Subcutaneous adipose tissue (tissue), 4 donors: ENCODE data around the gene DVL2. TPM values are rescaled to one million over a fixed set of nuclear protein-coding genes. Genes with fewer than 3 reads are reported as not detected.

Experiments used
- total RNA-seq, 4 donors: library from RNA; depleted of rRNA; stranded (reverse); fragments of >200 nt; gene quantifications; one replicate each; pipeline ENCODE4 v1.1.0, GENCODE V29; 2016
- TF ChIP-seq, protein P1 (sequence below): fragments of 450-650 bp; IDR thresholded peaks from one replicate; pipeline ENCODE4 v1.5.1; 2016; ENCODE audit warnings: low read depth, mild to moderate bottlenecking, control low read depth, antibody characterized with exemption, moderate library complexity

The DVL2 gene
- total RNA-seq, 4 donors from 2014 or later = 23.5 to 36.5 (median 27.1) TPM

DNA sequence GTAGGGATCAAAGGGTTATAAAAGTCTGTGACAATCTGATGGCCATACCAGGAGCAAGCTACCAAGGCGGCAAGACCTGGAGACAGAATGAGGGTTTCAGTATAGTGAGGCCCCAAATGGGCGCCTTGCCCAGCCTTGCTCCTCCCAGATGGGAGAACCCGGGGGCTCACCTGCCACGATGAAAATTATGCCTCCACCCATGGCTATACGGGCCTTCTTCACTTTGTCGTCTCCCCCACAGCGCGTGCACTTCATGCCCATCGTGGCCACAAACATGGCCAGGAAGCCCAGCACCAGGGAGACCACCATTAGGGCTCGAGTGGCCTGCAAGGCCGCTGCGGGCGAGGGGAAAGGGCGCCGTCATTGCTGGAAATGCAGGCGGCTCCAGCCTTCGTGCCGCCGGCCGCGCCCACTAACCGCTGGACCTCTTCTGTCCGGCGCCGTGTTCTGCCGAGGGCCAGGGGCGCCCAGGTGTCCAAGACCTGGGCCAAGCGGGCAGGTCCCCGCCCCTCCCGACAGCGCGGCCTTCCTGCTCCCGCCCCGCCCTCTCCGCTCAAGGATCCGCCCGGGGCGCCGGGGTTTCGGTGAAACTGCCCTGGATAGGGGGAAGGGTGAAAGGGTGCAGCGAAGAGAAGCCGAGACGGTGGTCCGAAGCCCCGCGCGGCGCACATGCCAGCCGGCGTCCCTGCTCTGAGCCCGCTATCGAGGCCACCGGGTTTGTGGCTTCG is 26.5 kb upstream of the DVL2 start:
- TF ChIP-seq, protein P1, sequence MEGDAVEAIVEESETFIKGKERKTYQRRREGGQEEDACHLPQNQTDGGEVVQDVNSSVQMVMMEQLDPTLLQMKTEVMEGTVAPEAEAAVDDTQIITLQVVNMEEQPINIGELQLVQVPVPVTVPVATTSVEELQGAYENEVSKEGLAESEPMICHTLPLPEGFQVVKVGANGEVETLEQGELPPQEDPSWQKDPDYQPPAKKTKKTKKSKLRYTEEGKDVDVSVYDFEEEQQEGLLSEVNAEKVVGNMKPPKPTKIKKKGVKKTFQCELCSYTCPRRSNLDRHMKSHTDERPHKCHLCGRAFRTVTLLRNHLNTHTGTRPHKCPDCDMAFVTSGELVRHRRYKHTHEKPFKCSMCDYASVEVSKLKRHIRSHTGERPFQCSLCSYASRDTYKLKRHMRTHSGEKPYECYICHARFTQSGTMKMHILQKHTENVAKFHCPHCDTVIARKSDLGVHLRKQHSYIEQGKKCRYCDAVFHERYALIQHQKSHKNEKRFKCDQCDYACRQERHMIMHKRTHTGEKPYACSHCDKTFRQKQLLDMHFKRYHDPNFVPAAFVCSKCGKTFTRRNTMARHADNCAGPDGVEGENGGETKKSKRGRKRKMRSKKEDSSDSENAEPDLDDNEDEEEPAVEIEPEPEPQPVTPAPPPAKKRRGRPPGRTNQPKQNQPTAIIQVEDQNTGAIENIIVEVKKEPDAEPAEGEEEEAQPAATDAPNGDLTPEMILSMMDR = no peak

DNA sequence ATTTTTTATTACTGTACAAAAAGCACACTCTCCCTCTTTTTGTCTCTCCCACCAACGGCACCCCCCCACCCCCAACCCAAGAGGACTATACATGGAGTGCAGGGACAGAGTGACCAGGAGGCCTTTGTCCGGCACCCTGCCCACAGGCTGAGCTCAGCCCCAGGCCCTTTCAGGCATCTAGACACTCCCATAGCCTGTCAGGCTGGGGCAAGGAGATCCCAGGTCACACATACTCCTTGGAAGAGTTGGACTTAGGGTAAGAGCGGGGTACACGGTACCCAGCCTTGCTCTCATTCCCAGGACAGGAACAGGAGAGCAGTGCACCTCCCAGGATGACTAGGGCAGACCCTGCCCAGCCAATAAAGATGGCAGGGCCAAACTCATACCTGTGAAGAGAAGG is 25.8 kb upstream of the DVL2 start:
- TF ChIP-seq, protein P1 = no peak

DNA sequence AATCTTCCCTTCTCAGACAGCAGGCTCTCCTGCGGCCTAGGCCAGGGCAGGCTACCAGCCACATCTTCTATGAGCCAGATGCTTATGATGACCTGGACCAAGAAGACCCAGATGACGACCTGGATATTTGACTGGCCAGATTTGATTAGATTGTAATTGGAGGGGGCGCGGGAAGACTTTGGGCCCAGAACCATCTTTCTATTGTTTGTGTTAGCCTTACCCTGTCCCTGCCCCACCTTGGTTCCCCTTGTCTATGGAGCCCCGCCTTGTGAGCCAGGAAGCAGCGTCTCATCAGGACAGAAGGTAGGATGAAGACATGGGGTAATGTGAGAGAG is 25.2 kb upstream of the DVL2 start:
- TF ChIP-seq, protein P1 = no peak

DNA sequence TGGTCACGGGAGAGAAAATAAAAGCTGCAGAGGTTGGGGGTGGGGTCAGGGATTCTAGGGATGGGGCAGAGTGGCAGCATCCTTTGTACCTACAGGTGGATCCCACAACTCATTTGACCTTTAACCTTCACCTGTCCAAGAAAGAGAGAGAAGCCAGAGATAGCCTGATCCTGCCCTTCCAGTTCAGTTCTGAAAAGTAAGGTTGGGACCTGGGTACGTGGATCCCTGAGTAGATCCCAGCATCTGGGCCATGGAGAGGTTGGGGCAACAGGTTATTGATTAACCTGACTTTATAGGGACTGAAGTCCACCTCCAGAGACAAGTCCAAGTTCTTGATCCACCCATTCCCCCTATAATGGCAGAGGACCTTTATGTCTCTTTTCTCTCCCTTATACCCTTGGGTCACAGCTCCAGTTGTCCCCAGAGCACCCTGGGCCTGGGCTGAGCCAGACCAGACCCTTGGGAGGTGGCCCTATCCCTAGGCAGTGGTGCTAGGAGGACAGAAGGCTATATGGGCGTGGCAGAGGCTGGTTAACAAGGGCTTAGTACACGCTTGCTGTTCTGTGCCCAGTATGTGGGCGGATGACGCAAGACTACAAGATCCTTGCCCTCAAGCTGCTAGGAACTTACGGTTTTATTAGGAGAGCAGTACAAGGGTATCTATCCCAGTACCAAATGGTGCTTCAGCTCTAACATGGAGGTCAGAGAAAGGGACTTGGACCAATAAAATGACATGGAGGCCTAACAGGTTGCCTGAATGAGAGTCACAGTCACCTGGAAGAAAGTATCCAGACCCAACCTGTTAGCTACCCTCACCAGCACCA is 24.6 kb upstream of the DVL2 start:
- TF ChIP-seq, protein P1 = no peak

DNA sequence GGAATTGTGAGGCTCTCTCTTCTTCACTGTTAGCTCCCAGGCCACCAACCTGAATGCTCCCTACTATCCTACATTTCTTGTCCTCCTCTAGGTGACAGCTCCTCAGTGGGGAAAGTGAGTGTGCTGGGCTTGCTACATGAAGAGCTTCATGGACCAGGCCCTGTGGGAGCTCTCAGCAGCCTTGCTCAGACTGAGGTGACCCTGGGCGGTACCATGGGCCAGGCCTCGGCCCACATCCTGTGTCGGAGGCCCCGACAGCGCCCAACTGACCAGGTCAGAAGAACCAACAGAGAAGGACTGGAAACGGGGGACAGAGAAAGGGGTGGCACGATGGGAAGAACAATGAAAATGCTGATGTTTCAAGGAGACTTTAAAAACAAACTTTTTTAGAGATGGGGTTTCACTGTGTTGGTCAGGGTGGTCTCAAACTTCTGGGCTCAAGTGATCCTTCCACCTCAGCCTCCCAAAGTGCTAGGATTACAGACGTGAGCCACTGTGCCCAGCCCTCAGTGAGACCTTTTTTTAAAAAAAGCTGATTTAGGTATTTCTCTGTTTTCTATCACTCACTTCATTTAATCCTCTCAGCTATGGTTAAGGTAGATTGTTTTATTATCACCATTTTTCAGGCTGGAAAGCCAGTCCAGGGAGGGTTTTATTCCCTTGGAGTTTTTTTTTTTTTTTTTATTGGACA is 22.6 kb upstream of the DVL2 start:
- TF ChIP-seq, protein P1 = no peak

DNA sequence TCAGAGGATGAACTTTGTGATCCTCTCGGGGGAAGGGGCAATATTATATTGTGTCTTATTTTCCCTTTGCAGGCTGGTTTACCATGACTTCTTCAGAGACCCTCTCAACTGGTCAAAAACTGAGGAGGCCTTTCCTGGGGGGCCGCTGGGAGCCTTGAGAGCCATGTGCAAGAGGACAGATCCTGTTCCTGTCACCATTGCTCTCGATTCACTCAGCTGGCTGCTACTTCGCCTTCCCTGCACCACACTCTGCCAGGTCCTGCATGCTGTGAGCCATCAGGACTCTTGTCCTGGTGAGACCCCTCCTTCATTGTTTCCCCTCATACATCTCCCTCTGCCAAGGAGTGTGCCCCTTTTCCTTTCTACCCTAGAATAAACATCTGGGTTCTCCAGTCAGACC is 20.2 kb upstream of the DVL2 start:
- TF ChIP-seq, protein P1 = no peak

DNA sequence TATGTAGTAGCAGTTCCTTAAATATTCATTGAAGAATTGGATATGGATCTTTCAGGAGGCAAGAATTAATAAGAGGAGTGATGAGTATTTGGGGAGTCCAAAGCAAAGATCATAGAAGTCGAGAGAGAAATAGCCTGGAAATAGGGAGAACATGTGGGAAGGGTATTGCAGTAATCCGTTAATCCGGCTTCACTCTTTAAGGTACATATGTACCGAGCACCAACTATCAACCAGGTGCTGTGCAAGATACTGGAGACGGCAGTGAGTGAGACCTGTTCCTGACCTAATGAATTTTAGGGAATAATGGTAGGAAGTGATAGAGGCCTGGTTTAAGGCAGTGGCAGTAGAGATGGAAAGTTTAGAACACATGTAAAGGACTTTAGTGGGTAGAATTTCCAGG is 18.8 kb upstream of the DVL2 start:
- TF ChIP-seq, protein P1 = no peak
